ENCODE data around the gene NRF1. TPM values are rescaled to one million over a fixed set of nuclear protein-coding genes. Genes with fewer than 3 reads are reported as not detected.
"Not testable (repeated sequence)": the region's sequence is repeated elsewhere in the genome, so short reads cannot be mapped to it uniquely, and the experiment has no call there.

NRF1 gene
- total RNA-seq, 1 donor from 2014 or later = 3.1 TPM

- Histone ChIP-seq H3K4me1 (no peaks in the 10 kb centered on the region), H3K4me3 (no peak overlapping the region), H3K36me3 (no peaks in the 10 kb centered on the region), H3K27ac (no peak overlapping the region), H3K9me3 (no peaks in the 10 kb centered on the region), H3K27me3 (no peaks in the 10 kb centered on the region)
- peak in 1 of 2 donors; percentile 71 for DNase-seq (ENCODE audit: low spot score in 2 of 2)
- TF ChIP-seq CTCF (IDR thresholded peaks at IDR 0.05) = peak; percentile 23 to 71 (median 66)
- intact Hi-C loops (cut with DNase I) = loop anchor here (5.0 kb wide), 1 partner anchor 268 kb away; no protein-coding TSS in a partner anchor
Measured at GRCh38 chr7:129635300-129636029, 23.9 kb downstream of the NRF1 start.

- H3K36me3 ChIP-seq; H3K27me3 ChIP-seq; H3K27ac ChIP-seq; H3K4me1 ChIP-seq; H3K4me3 ChIP-seq; H3K9me3 ChIP-seq; DNase-seq (ENCODE audit: low spot score in 2 of 2): not testable (repeated sequence)
- intact Hi-C loops (cut with DNase I) = loop anchor here (5.0 kb wide), 1 partner anchor 269 kb away; no protein-coding TSS in a partner anchor
Measured at GRCh38 chr7:129636030-129636550, 24.6 kb downstream of the NRF1 start.

DNA sequence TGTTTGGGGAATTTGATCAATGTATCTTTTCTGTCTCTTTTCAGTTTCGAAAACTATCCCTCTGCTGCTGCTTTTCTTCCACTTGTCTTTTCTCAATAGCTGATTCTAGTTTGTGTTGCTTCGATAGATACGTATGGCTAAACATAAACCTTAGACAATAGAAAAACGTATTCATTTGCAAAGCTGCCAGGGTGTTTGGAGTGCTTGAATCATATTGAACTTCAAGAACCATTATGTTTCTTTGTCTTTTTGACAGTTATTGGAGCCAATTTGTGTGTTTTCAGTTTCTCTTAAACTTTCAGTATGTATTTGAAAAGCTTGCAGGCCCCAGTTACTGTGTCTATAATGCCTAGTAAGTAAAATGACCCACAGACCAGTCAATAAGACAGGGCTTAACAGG, 25.1 kb downstream of the NRF1 start:
- DNase-seq (ENCODE audit: low spot score in 2 of 2) = no peak
- no peaks in the 10 kb centered on the region for H3K36me3 ChIP-seq
- H3K27ac ChIP-seq = no peak overlapping the region
- no peak for TF ChIP-seq CTCF (IDR thresholded peaks at IDR 0.05)
- no peaks in the 10 kb centered on the region for H3K4me1 ChIP-seq
- no peaks in the 10 kb centered on the region for H3K27me3 ChIP-seq
- no peak overlapping the region for H3K4me3 ChIP-seq
- intact Hi-C loops (cut with DNase I) = loop anchor here (5.0 kb wide), 1 partner anchor 269 kb away; no protein-coding TSS in a partner anchor
- no peaks in the 10 kb centered on the region for H3K9me3 ChIP-seq

DNA sequence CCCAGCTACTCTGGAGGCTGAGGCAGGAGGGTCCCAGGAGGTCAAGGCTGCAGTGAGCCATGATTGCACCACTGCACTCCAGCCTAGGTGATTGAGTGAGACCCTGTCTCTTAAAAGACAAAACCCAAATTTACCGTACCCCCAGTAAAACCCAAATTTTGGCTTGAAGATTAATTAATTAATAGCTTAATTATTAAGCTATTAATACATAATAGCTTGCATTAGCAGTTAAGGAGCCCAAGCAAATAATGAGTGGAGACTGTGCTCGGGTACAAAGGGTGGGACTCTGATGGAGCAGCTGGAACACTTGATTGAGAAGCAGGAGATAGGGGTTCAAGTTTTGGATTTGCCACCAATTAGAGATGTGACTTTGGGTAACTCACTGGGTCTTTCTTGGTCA, 28.9 kb downstream of the NRF1 start:
- DNase-seq (ENCODE audit: low spot score in 2 of 2) = no peak
- intact Hi-C loops (cut with DNase I) = no loop called here
- Histone ChIP-seq H3K4me3 (no peak overlapping the region), H3K4me1 (no peaks in the 10 kb centered on the region), H3K9me3 (no peaks in the 10 kb centered on the region), H3K27me3 (no peaks in the 10 kb centered on the region), H3K36me3 (no peaks in the 10 kb centered on the region), H3K27ac (no peak overlapping the region)
- TF ChIP-seq CTCF (IDR thresholded peaks at IDR 0.05) = no peak

- H3K36me3 ChIP-seq = no peaks in the 10 kb centered on the region
- no peak for TF ChIP-seq CTCF (IDR thresholded peaks at IDR 0.05)
- H3K27ac ChIP-seq = no peak overlapping the region
- intact Hi-C loops (cut with DNase I) = no loop called here
- H3K4me1 ChIP-seq = no peaks in the 10 kb centered on the region
- no peak overlapping the region for H3K4me3 ChIP-seq
- no peak for DNase-seq (ENCODE audit: low spot score in 2 of 2)
- H3K27me3 ChIP-seq = no peaks in the 10 kb centered on the region
- H3K9me3 ChIP-seq = no peaks in the 10 kb centered on the region
Measured at GRCh38 chr7:129642871-129643549, 31.5 kb downstream of the NRF1 start.

DNA sequence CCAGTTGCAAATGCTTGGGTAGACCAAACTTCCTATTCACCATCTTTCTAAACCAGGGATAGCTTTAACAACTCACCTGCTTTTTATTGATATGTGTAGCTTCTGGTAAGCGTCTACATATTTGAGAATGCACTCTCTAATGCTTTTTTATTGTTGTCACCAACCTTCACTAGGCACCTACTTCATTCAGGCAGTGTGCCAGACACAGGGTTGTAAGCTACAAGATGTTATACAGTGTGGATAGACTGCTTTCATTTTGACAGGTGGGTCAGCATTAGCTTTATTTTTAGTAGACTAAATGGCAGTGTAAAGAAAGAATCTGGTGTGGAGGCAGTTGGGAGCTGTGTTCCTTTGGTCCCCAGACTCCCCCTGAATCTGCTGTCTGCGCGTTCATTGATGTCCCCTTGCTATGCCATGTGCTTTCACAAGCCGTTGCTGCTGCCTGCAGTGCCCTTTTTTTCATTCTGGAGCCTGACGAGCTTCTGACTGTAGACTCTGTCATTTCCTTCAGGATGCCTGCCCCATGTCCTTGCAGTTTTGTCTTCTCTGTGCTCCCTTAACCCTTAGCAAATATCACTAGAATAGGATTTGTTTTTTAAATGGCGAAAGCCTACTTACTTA, 32.1 kb downstream of the NRF1 start:
- no peak for DNase-seq (ENCODE audit: low spot score in 2 of 2)
- Histone ChIP-seq H3K36me3 (no peaks in the 10 kb centered on the region), H3K4me3 (no peak overlapping the region), H3K9me3 (no peaks in the 10 kb centered on the region), H3K27me3 (no peaks in the 10 kb centered on the region), H3K27ac (no peak overlapping the region), H3K4me1 (no peaks in the 10 kb centered on the region)
- no peak for TF ChIP-seq CTCF (IDR thresholded peaks at IDR 0.05)
- intact Hi-C loops (cut with DNase I) = no loop called here
